UCSD-AML1 (cell line): ENCODE results near the gene B4GALT2.

Experiments used
- DNase-seq: peaks from one replicate; lab custom pipeline; 2025; ENCODE audit not compliant: unreplicated experiment; lab: John Stamatoyannopoulos, UW

The B4GALT2 gene, protein sequence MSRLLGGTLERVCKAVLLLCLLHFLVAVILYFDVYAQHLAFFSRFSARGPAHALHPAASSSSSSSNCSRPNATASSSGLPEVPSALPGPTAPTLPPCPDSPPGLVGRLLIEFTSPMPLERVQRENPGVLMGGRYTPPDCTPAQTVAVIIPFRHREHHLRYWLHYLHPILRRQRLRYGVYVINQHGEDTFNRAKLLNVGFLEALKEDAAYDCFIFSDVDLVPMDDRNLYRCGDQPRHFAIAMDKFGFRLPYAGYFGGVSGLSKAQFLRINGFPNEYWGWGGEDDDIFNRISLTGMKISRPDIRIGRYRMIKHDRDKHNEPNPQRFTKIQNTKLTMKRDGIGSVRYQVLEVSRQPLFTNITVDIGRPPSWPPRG

DNA sequence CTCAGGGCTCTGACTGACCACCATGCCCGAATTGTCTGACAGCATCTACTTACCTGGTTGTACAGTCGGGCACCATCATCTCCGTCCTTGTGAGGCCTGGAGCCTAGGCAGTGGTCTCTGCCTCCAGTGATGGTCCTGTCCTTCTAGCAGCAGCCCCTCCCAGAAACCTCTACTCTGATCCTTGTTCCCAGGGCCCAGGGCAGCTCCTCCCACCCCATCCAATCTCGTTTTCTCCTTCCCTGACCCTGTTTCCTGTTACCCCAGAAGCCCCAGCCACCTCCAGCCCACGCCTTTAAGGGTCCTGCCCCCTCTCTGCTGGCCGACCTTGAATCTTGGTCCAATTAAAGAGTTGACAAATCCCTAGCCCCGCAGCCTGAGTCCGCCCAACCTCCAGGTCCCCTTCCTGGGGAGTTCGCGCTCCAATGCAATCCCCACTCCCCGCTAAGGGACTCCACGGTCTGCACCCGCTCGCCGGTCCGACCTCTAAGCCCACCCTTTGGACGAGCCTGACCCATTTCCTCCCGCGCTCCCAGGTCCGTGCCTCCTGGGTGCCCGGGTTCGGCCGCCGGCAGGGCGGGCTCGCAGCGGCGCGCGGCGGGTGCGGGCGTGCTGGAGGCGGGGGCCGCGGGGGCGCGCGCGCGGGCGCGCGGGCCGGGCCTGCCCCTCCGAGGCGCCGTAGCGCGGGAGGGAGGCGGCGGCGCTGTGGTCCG lies at the start of gene B4GALT2:
Gene B4GALT2, plus strand, starts transcription at position 660 of the 710 bp plus-strand sequence. CDS start 1,951 bp downstream, outside the sequence.
- DNase-seq: no peak

DNA sequence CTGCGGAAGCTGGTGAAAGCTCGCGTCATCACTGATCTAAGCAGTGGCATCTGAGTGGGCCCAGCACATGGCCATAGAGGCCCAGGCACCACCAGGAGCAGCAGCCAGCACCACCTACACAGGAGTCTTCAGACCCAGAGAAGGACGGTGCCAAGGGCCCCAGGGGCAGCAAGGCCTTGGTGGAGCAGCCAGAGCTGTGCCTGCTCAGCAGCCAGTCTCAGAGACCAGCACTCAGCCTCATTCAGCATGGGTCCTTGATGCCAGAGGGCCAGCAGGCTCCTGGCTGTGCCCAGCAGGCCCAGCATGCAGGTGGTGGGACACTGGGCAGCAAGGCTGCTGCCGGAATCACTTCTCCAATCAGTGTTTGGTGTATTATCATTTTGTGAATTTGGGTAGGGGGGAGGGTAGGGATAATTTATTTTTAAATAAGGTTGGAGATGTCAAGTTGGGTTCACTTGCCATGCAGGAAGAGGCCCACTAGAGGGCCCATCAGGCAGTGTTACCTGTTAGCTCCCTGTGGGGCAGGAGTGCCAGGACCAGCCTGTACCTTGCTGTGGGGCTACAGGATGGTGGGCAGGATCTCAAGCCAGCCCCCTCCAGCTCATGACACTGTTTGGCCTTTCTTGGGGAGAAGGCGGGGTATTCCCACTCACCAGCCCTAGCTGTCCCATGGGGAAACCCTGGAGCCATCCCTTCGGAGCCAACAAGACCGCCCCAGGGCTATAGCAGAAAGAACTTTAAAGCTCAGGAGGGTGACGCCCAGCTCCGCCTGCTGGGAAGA lies 48.7 kb upstream of the B4GALT2 start:
- DNase-seq: no peak

DNA sequence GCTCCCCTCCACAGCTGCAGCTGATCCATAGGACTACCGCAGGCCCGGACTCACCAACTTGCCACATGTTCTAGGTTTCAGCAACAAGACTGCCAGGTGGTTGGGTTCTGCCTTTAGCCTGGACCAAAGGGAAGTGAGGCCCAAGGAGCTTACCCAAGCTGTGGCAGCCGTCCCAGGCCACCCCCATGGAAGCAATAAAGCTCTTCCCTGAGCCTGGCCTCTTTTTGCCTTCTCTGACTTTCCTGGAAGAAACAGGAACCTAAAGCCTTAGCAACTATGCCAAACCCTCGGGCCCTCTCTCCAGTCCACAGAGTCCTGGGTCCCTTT lies 48.1 kb upstream of the B4GALT2 start:
- no peak for DNase-seq

DNA sequence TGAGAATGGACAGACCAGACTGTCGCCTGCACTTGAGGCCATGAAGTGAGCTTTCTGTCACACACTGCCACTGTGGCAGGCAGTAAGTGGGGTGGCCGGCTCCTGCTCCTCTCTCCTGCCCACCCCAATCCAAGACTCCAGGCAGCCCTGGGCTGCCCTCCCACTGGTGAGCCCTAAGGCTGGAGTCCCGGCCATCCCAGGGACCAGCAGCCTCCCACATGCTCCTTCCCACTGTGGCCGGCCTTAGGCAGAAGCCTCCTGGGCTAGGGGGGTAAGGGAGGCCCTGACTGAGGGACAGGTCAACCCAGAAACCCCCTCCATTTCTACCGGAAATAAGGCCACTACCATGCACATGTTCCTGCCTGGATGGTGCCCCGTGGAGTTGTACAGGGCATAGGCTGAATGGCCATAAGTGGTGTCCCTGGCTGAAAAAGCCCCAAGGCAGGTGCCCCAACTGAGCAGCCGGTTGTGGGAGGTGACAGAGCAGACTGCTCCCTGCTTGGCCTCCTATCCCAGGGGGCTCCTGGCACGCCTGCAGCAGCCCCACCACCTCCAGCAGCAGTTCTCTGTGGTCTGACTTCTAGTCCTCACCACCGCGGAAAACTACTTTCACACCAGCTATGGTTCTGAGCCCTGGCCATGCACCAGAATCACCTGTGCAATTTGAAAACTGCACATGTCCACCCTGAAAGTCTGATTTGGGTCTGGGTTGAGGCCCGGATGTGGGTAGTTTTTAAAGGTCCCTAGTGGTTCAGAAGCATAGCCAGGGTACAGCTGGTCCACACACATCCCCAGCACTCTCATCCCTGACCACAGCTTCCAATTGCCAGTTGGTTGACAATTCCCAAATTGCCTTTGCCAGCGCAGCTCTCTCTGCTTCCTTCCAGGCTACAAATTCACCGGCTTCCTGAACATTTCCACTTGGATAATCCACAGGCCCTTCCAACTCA lies 47.0 kb upstream of the B4GALT2 start:
- DNase-seq: no peak

DNA sequence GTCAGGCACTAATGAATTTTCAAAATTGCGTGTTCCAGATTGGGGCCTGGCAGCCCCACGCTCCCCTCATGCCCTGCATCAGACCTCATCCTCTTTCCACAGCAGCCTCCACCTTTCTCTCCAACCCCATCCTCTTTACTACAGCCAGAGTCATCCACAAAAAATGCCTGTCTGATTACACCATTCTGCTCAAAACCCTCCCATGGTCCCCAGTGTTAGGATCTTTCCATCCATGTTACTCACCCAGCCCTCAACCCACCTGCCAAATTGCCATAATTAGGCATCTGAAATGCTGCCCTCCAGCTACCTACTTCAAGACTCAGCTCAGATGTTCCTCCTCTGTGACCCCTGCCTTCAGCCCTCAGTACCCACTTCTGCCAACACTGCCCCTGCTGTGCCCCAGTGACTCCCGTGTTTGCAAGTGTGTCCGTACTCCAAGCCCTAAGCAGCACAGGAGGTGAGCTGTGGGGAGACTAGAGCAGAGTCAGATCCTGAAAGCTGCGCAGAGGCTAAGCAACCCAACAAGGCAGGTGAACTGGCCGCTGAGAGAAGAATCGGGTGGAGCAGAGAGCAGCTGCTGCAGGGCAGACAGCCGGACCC lies 46.1 kb upstream of the B4GALT2 start:
- no peak for DNase-seq

DNA sequence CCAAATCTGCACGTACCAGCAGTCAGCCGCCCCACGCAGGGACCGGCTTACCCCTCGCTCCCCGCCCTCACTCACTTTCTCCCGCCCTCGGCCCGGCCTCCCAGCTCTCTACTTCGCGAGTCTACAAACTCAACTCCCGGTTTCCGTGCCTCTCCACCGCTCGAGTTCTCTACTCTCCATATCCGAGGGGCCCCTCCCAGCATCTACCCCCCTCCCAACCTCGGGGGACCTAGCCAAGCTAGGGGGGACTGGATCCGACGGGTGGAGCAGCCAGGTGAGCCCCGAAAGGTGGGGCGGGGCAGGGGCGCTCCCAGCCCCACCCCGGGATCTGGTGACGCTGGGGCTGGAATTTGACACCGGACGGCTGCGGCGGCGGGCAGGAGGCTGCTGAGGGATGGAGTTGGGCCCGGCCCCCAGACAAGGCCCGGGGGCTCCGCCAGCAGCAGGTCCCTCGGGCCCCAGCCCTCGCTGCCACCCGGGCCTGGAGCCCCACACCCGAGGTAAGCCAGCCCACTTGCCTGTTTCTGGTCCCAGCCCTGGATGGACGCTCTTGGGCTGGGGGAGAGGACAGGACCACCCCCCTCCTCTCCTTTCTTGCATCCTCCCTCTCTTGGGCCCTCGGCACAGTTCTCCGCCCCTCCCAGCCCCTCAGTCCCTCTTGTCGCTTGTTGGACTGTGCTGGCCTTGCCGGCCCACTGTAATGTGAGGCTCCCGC lies 45.5 kb upstream of the B4GALT2 start, which contains the start of gene ARTN:
Gene ARTN, plus strand, starts transcription at position 416 of the 715 bp plus-strand sequence. CDS start 1,856 bp downstream, outside the sequence.
- no peak for DNase-seq

DNA sequence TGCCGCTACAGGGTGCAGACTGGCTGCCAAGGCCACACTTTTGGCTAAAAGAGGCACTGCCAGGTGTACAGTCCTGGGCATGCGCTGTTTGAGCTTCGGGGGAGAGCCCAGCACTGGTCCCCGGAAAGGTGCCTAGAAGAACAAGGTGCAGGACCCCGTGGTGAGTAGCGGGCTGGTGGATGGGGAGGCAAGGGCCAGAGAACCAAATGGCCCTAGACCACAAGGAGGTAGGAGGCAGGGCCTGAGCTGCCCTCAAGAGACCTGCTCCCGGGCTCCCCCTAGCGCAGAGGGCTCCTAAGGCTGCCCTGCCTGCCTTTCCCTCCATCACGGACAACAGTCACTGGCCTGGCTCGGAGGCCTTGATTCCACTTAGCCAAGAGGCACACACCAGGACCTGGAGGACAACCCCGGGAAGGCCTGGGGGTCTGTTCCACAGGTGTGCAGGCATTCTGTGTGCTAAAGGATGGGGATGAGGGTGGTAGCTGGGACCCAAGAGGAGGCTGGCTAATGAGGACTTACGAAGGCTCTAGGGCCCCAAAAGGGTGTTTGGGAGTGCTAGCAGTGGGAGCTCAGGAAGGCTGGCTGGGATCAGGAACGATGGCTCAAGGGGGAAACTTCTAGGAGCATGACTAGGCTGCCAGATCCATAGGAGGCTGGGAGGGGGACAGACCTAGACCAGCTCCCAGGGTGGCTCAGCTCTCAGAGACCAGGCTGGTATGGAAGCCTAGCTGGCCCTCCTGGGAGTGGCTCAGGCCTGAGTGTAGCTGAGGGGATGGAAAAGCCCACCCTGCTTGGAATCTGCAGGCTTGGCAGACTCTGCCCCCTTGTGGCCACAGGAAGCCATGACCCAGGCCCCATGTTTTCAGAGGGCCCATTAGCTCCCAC lies 44.7 kb upstream of the B4GALT2 start:
- peak; percentile 68 for DNase-seq

DNA sequence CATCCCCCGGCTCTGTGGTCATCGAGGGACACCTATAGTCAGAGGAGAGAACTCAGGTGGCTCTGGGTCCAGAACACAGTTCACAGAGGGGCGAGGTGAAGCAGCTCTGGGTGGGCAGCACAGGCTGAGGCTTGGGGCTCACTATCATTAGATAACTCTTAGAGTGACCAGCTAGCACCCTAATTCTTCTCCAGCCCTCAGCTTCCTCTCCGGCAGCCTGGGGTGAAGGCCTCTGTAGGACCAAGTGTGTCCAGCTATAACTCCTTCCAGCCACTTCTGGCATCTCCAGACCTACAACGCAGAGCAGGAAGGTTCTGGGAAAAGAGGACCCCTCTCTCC lies 44.1 kb upstream of the B4GALT2 start:
- no peak for DNase-seq

DNA sequence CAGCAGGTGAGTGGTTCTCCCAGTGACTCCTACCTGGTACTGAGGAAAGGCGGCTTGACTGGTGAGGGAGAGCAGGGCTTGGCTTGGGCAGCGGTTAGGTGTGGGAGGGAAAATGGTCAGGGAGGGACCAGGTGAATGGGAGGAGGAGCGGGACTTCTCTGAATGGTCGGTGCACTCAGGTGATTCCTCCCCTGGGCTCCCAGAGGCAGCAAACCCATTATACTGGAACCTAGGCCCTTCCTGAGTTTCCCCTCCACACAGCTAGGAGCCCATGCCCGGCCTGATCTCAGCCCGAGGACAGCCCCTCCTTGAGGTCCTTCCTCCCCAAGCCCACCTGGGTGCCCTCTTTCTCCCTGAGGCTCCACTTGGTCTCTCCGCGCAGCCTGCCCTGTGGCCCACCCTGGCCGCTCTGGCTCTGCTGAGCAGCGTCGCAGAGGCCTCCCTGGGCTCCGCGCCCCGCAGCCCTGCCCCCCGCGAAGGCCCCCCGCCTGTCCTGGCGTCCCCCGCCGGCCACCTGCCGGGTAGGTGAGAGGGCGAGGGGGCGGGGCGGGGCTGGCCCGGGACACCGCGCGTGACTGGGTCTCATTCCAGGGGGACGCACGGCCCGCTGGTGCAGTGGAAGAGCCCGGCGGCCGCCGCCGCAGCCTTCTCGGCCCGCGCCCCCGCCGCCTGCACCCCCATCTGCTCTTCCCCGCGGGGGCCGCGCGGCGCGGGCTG lies 43.1 kb upstream of the B4GALT2 start:
- no peak for DNase-seq

DNA sequence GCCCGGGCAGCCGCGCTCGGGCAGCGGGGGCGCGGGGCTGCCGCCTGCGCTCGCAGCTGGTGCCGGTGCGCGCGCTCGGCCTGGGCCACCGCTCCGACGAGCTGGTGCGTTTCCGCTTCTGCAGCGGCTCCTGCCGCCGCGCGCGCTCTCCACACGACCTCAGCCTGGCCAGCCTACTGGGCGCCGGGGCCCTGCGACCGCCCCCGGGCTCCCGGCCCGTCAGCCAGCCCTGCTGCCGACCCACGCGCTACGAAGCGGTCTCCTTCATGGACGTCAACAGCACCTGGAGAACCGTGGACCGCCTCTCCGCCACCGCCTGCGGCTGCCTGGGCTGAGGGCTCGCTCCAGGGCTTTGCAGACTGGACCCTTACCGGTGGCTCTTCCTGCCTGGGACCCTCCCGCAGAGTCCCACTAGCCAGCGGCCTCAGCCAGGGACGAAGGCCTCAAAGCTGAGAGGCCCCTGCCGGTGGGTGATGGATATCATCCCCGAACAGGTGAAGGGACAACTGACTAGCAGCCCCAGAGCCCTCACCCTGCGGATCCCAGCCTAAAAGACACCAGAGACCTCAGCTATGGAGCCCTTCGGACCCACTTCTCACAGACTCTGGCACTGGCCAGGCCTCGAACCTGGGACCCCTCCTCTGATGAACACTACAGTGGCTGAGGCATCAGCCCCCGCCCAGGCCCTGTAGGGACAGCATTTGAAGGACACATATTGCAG lies 42.4 kb upstream of the B4GALT2 start:
- no peak for DNase-seq

DNA sequence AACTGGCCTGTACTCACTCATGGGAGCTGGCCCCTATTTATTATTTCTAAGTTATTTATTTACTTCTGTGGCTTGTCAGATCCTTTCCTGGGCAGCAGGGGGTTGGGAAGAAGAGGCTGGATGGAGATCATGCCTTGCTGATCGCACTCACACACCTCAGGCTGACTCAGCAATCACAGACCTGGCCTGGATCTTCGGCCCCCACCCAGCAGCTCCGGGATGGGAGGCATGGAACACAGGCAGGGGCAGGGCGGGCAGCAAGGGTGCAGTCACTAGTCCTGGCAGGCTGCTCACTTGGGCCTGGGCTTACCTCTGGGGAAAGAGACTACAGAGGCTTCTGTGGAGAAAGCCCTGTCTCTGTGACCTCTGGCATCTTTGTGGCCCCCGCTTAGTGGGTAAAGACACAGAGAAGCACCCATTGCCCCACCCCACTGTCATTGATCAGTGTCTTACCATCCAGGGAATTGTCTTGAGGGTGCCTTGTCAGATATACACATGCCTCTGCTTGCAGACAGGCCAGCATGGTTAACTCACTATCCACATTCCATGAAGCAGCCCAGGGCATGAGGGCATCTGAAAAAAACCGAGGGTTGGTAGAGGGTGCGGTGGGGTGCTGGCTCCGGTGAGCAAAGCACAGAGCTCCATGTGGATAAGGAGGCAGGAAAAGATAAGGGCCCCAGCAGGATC lies 41.7 kb upstream of the B4GALT2 start:
- no peak for DNase-seq

DNA sequence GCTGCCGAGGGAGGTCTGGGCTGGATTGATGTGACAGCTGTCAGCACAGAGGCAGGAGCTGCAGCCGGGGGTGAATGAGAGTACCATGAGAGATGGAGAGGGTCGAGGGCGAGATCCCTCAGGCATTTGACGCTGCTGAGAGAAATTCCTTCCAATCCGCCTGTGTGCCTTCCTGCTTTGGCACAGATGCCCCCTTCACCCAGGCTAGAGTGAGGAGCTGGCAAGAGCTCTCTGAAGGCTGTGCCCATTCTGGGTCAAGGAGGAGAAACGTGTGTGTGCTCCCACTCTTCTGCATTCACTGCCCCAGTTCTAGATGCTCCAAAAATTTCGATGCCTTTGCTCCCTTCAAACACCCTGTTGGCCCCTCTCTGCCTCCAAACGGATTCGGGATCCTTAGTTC lies 40.6 kb upstream of the B4GALT2 start:
- no peak for DNase-seq

DNA sequence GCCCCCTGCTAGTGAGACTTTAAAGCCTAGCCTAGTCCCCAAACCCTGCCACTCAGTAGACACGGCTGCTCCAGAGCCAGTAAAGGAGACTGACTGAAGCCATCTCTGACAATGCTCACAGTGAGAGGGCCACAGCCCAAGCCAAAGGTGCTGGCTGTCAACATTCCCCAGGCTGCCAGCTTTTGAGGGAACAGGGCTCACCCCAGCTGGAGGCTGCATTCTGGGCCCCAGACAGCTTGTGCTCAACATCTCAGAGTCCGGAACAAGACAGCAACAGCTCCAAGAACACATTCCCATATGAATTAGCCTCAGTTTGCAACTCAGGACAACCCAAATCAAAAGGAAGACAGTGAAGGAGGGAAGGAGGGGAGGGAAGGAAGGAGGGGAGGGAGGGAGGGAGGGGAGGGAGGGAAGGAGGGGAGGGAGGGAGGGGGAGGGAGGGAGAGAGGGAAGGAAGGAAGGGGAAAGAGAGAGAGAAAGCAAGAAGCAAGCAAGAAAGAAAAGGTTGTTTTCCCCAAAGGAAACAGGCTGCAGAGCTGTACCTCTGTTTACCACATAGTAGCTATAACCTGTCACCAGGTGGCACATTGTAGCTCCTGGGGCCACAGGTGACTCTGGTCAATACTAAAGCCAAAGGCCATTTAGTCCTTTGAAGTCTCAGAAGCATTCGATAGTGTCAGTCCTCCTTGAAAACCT lies 40.0 kb upstream of the B4GALT2 start:
- DNase-seq: no peak

DNA sequence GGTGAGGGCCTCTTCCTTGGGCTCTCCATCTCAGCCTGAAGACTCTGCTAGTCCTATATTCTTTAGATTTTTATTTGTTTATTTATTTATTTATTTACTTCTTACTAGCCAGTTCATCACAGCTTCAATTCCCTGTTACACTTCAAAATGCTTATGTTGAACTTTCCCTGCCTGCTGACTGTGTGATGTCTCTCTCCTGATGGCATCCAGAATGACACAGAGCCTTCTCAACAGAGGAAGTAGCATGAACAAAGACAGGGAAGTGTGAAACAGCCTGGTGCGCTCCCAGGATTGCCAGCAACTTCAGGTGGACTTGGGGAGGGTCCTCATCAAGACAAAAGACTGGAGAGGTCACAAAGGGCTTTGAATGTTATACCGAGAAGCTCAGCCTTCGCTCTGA lies 36.6 kb upstream of the B4GALT2 start:
- no peak for DNase-seq

DNA sequence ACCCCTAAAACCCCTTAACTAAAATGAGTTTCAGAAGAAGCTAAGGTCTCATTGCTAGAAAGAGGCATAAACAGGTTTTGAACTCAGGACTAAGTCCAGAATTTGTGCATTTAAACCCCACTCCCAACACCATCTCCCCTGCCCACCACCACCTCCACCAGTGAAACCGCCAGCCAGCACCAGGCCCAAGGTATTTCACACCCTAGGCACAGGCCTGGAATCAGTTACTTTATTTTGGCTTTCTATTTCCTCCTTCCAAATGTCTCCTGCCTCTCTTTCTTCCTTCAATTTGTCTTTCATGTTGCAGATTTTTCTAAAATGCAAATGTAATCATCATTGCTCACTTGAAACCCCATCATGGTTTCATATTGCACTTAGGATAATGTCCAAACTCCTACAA lies 34.1 kb upstream of the B4GALT2 start:
- no peak for DNase-seq

DNA sequence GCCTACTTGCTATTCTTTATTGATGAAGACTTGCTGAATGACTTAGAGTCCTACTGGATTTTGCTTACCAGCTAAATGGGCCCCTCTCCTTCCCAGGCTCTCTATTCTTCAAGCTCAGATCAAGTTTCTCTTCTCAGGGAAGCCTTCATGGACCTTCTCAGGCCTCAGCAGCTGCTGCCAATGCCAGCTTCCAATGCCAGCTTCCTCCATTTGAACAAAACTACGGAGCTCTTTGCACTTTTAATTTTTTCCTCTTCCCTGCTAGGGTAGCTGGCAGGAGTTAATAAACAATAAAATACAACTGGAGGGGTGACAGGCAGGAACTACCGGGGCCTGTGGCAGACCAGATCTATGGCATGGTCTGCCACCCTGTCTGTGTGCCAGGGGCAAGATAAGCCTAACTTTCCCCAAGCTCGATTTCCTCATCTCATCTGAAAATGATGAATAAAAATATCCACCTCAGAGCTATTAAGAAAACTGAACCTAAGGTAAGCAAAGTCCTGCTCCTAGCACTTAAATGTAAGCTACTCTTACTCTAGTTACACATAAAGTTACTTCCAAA lies 33.3 kb upstream of the B4GALT2 start:
- no peak for DNase-seq
